K562 (cell line): ENCODE measurements around the gene GFRA1.

Source experiments
- ATF6 ChIP-seq: sonication (generic); formaldehyde crosslinking; IDR thresholded peaks from 2 replicates; pipeline ENCODE4 v1.4.0; 2020; ENCODE audit warnings: mild to moderate bottlenecking, missing genetic modification reagents
- BHLHE40 ChIP-seq: IDR thresholded peaks from 2 replicates; pipeline ENCODE4 v1.6.1; 2011; ENCODE audit warnings: low read length, improper control_type of control experiment
- CTCF ChIP-seq, 3 experiments: IDR thresholded peaks in 2 of 3; conservative IDR thresholded peaks in 1 of 3; 2 replicates each; pipeline ENCODE4 v1.5.1; 2011 to 2012; ENCODE audit warnings: low read length in 3 of 3, mild to moderate bottlenecking in 3 of 3, control low read depth in 2 of 3, improper control_type of control experiment in 1 of 3, inconsistent platforms in 1 of 3, low read depth in 1 of 3, mixed read lengths in 1 of 3, moderate library complexity in 1 of 3; ENCODE audit not compliant: insufficient read depth in 2 of 3
- GABPA ChIP-seq: fragments of 200-800 bp; sonication (Bioruptor generic); conservative IDR thresholded peaks from 2 replicates; pipeline ENCODE4 v1.6.1; 2016; ENCODE audit warnings: low read depth, missing genetic modification characterization, missing compliant biosample characterization
- KDM2B ChIP-seq: fragments of 250-450 bp; sonication (Bioruptor Pico); IDR thresholded peaks from 2 replicates; pipeline ENCODE4 v1.8.0; 2021; ENCODE audit warnings: mild to moderate bottlenecking, moderate library complexity
- MAX ChIP-seq: sonication (generic); formaldehyde crosslinking; IDR thresholded peaks from 2 replicates; pipeline ENCODE4 v1.9.0; 2022; ENCODE audit warnings: mild to moderate bottlenecking, missing genetic modification reagents
- NFRKB ChIP-seq: fragments of 450-650 bp; IDR thresholded peaks from 2 replicates; pipeline ENCODE4 v1.6.1; 2016; ENCODE audit warnings: low read depth
- SAP30 ChIP-seq: fragments of 200-600 bp; sonication (generic); IDR thresholded peaks from 2 replicates; pipeline ENCODE4 v1.6.1; 2012; ENCODE audit warnings: borderline replicate concordance, low read depth, mild to moderate bottlenecking, moderate library complexity, low read length, control low read depth, inconsistent platforms; ENCODE audit not compliant: insufficient read depth, poor library complexity, severe bottlenecking
- TCF3 ChIP-seq: sonication (generic); formaldehyde crosslinking; IDR thresholded peaks from 2 replicates; pipeline ENCODE4 v1.4.0; 2020; ENCODE audit warnings: mild to moderate bottlenecking, missing genetic modification reagents
- ZBTB1 ChIP-seq: sonication (generic); formaldehyde crosslinking; IDR thresholded peaks from 2 replicates; pipeline ENCODE4 v1.8.1; 2023; ENCODE audit warnings: missing genetic modification reagents, low read depth, mild to moderate bottlenecking, borderline replicate concordance
- ZBTB9 ChIP-seq: fragments of 450-650 bp; formaldehyde crosslinking; IDR thresholded peaks from 2 replicates; pipeline ENCODE4 v1.4.0; 2020; ENCODE audit warnings: mild to moderate bottlenecking, moderate library complexity
- ZC3H11A ChIP-seq: IDR thresholded peaks from 2 replicates; pipeline ENCODE4 v1.6.1; 2012; ENCODE audit warnings: low read depth, low read length, improper control_type of control experiment
- ZNF280B ChIP-seq: fragments of 250-450 bp; sonication (Bioruptor Pico); IDR thresholded peaks from 2 replicates; pipeline ENCODE4 v1.5.1; 2021; ENCODE audit warnings: mild to moderate bottlenecking

GRCh38 chr10:116169782-116170445, 103.1 kb downstream of the GFRA1 start:
- TF ChIP-seq ATF6 (CRISPR knock-in tag) (no peak), MAX (CRISPR knock-in tag) (no peak), KDM2B (CRISPR knock-in tag) (no peak), ZNF280B (no peak), CTCF (IDR thresholded peaks at IDR 0.05 in 2 of 3, conservative IDR thresholded peaks at IDR 0.05 in 1 of 3; ENCODE audit: insufficient read depth in 2 of 3, low read depth in 1 of 3, low read length in 3 of 3) (no peak), SAP30 (no peak), TCF3 (CRISPR knock-in tag) (no peak), GABPA (tag) (no peak), BHLHE40 (no peak), ZBTB1 (CRISPR knock-in tag) (no peak), ZBTB9 (no peak), NFRKB (no peak), ZC3H11A (no peak)
